GM19468 (cell line): Measurements from ENCODE around the gene OSGEP.

Source experiments
- ATAC-seq: cut with Tn5 transposase; IDR thresholded peaks from one replicate; pipeline ENCODE4 v1.9.1; 2021; ENCODE audit warnings: mild to moderate bottlenecking, moderate library complexity, moderate number of reproducible peaks; ENCODE audit not compliant: unreplicated experiment; ENCODE audit errors: extremely low read depth

Gene OSGEP

DNA sequence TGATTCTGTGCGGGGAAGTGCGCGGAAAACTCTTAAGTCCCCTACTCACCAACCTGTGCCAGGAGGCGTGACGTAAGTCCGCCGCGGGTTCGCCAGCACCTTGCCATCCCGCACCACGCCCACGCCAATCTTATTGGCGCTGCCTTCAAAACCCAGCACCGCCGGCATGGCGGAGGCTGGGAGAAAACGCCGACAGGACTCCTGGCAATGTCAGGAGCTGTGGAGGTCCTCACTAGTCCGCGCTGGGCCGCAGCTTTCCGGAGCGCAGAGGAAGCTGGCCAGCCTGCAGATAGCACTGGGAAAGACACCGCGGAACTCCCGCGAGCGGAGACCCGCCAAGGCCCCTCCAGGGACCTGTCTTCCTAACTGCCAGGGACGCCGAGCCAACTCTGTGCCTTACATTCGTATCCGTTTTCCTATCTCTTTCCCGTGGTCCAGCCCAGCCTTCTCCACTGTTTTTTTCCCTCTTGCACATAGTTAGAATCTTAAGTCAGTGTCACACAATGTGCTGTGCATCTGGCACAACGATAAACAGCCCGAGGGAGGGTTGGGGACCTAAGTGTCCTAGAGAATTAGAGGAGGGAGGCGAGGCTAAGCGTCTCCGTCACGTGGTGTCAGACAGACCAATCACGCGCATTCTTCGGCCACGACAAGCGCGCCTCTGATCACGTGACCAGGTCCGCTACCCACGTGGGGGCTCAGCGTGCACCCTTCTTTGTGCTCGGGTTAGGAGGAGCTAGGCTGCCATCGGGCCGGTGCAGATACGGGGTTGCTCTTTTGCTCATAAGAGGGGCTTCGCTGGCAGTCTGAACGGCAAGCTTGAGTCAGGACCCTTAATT, at the start of gene OSGEP, which contains the start of gene APEX1:
Gene OSGEP (minus strand): TSS at position 297 of the 839 bp plus-strand sequence. CDS start 129 bp downstream, at position 168.
Gene APEX1 (plus strand): TSS at position 711 of the 839 bp plus-strand sequence. CDS start 420 bp downstream, outside the sequence.
- ATAC-seq, result peak; percentile 79

- no peak for ATAC-seq
These were observed 49.3 kb upstream of the OSGEP start for GRCh38 chr14:20503898-20504297.

DNA sequence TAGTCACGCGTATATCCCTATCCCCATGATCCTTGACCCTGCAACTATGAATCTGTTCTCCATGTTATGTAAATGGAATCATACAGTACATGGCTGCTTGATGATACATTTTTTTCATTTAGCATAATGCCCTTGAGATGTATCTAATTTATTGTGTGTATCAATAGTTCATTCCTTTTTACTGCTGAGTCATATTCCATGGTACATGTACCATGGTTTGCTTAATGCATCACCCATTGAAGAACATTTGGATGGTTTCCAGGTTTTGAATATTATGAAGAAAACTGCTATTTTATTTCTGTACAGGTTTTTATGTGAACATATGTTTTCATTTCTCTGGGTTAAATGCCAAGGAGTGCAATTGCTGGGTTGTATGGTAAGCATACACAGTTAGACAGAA, 46.7 kb upstream of the OSGEP start:
- no peak for ATAC-seq

GRCh38 chr14:20499881-20500280, 45.3 kb upstream of the OSGEP start:
- no peak for ATAC-seq

DNA sequence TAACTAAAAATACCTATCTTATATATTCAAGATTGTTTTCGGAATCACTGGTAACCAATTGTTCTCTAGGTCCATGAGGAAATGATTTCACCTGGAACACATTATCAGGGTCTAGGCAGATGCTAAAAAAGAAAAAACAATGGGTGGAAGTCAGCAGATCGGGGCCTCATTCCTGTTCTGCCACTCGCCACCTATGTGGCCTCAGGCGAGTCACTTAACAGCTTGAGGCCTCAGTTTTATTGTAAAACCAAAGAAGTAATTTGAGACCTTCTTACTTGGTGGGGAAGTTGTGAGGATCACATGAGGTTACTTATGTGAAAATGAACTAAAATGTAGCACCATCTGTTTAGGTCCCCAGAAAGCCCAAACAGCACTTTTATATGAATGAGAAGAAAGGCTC, 44.5 kb upstream of the OSGEP start:
- ATAC-seq, result no peak

GRCh38 chr14:20498622-20499021, 44.0 kb upstream of the OSGEP start:
- no peak for ATAC-seq

GRCh38 chr14:20494935-20495766, 40.5 kb upstream of the OSGEP start:
- no peak for ATAC-seq

DNA sequence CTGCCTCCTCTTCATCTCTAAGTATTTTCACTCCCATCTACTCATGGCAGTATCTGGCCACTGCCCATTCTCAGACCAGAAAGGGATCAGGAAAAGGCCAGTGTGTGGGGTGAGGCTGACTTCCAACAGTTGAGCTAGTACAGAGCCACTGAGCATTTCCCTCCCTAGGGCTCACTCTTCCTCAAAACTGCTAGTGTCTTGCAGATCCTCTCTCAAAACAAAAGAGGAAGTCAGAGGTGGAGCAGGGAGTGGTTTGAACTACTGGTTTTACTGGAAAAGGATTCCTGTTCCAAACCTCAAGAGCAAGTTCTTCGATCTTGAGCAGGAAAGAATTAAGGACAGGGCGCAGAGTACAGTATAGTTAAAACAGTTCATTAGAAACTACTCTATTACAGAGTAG, 39.0 kb upstream of the OSGEP start:
- ATAC-seq, result no peak

DNA sequence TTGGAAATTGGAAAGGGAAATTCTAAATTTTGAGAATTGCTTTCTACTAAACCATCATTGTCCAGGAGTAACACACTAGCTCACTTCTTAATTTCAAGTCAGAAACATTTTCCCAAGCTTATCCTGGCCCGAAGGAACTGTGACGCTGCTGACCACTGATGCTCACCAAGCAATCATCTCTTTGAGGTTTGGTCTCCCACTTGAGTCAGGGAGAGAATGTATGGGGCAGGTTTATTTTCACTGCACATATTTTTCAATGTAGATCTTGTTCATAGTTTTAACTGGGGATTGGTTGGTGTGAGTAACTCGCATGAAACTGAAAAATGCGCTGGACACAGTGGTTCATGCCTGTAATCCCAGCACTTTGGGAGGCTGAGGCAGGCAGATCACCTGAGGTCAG, 37.9 kb upstream of the OSGEP start:
- ATAC-seq, result no peak

DNA sequence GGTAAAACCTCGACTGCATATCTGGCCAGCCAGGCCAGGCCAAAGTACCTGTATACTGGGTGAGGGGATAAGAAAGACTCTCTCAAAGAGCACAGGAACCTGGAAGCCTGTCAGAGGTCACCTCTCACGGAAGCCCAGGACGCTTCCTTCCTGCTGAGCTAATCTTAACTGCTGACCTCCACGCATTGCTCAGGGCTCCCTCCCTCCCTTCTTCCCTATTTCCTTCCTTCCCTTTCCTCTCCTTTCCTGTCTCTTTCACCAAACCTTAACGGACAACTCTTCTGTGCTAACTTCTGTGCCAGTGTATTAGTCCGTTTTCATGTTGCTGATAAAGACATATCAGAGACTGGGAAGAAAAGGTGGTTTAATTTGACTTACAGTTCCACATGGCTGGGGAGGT, 36.0 kb upstream of the OSGEP start:
- no peak for ATAC-seq

GRCh38 chr14:20489093-20489994, 34.7 kb upstream of the OSGEP start:
- peak; percentile 40 for ATAC-seq

DNA sequence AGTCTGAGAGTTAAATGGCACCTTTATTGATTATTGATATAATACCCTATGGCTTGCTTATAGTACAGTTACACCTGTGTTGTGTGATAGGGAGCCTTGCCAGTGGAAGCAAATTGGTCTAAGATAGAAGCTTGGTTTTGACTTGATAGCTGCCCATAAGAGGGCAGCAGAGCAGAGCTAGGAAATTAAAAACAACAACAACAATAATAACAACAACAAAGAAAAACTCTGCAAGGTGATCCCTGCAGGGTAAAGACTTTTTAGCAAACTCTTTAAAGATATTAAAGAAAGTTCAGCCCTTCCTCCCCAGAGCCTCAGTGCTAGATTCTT, 32.7 kb upstream of the OSGEP start:
- ATAC-seq, result no peak

GRCh38 chr14:20486684-20487395, 32.2 kb upstream of the OSGEP start:
- ATAC-seq, result no peak

DNA sequence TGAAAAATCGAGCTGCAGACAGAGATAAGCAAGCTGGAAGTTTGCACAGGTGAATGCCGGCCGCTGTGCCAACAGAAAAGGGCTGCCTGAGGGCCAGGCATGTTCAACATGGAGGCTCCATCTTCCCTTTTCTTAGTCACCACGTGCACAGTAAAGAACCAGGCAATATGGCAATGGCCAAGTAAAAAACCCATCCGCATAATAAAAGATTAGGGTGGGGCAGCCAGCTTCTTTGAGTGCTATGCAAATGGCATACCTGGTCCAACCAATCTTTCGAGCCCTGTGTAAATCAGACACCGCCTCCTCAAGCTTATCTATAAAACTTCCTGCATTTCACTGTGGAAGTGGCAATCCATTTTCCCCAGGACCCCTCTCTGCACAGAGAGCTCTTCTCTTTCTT, 31.3 kb upstream of the OSGEP start:
- no peak for ATAC-seq

- no peak for ATAC-seq
These were observed 27.8 kb upstream of the OSGEP start for GRCh38 chr14:20482382-20482781.

DNA sequence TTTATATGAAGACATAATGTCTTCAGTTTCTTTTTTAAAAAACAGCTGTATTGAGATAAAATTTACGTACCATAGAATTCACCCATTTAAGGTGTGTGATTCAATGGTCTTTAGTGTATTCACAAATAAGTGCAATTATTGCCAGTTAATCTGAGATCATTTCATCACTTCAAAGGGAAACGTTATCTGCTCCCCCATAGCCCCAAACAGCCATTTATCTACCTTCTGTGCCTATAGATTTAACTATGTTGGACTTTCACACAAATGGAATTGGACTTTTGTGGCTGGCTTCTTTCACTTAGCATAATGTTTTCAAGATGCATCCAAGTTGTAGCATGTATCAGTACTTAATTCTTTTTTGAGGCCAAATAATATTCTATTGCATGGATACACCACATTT, 24.3 kb upstream of the OSGEP start:
- no peak for ATAC-seq

DNA sequence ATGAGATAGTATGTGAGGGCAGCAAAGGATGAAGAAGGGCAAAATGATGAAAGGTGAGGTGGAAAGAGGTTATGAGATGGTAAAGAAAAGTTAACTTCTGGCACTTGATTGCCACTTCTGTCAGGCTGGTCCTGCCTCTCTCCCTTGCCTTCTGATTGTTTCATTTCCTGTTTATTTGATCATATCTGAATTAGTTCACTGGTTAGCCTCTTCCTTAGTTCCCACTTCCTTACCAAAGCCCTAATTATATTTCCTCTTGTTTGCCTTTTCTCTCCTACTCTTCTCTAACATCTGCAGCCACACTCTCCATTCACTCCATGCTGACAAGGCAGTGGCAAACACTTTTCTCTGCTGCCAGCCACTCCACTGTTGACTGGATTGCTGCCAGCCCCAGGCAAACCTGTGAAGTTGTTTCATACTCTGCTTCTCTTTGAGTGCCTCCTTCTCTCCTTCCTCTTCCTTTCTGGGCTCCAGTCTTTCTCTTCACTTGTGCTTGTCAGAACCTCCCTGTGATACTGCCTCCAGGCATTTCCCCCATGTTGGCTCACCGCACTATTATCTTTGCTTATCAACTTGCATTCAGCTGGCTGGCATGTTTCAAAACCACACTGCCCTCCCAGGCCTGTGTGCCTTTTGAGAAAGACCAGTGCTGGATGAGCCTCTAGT, 22.7 kb upstream of the OSGEP start:
- no peak for ATAC-seq

DNA sequence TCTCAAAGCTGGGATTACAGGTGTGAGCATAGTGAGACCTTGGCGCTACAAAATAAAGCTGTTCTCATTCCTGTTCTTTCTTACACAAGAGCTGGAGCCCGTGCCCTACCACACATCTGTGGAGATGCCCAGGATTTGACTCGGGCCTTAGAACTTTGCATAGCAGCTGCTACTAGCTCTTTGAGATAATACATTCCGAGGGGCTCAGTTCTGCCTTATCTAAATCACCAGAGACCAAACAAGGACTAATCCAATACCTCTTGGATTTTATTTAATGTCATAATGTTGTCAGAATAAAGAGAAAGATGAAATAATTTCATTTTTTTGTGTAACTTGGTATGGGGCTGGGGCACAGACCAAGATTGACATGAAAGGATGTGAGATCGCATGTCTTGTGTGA, 22.2 kb upstream of the OSGEP start:
- ATAC-seq, result no peak

- ATAC-seq, result no peak
These were observed 18.0 kb upstream of the OSGEP start for GRCh38 chr14:20472536-20473169.
